Regular cardiac myocyte (primary cell): ENCODE measurements around the gene NOL6. TPM values are rescaled to one million over a fixed set of nuclear protein-coding genes. Genes with fewer than 3 reads are reported as not detected.

ENCODE experiments used
- total RNA-seq: library from RNA; depleted of rRNA; stranded (reverse); fragments of >200 nt; gene quantifications from 2 replicates; pipeline ENCODE4 v1.2.3, GENCODE V29; 2014

Gene NOL6
- total RNA-seq, result 19.4 and 45.8 TPM in 2 replicates

GRCh38 chr9:33473643-33474352, at the start of gene NOL6:
Gene NOL6 (minus strand): TSS chr9:33473924. CDS start chr9:33473842, 82 bp downstream.

GRCh38 chr9:33446946-33447798, 26.6 kb downstream of the NOL6 start, which contains the start of gene AQP3:
Gene AQP3 (minus strand): TSS chr9:33447593. CDS start chr9:33447530, 63 bp downstream.

Other genes with a start within 250 kb of the NOL6 start
- gene SPINK4, start 233.8 kb downstream of the NOL6 start, total RNA-seq, result not detected in 2 replicates
- gene BAG1, start 209.2 kb downstream of the NOL6 start, total RNA-seq, result 14.0 and 19.2 TPM in 2 replicates
- gene CHMP5, start 208.9 kb downstream of the NOL6 start, total RNA-seq, result 129 and 156 TPM in 2 replicates
- gene NFX1, start 183.4 kb downstream of the NOL6 start, total RNA-seq, result 18.6 and 19.4 TPM in 2 replicates
- gene AQP7, start 71.4 kb downstream of the NOL6 start, total RNA-seq, result 0.19 TPM in 1 of 2 replicates, not detected in the other
- gene AQP3, start 26.3 kb downstream of the NOL6 start, total RNA-seq, result 0.85 and 0.96 TPM in 2 replicates
- 2.8 and 8.2 TPM in 2 replicates for gene ANKRD18B, start 50.3 kb upstream of the NOL6 start, total RNA-seq